DMS153 treated with DMSO at 0.1 percent for 48 hours (cell line): ENCODE data around the gene ATP4A.

Experiments
- DNase-seq: peaks from one replicate; lab custom pipeline; 2025; ENCODE audit not compliant: unreplicated experiment; lab: John Stamatoyannopoulos, UW

Gene ATP4A

GRCh38 chr19:35528218-35529038 lies 35.0 kb downstream of the ATP4A start, which contains the start of gene SBSN:
TSS of gene SBSN (minus strand) at chr19:35528311. CDS start at chr19:35528281, 30 bp downstream.
- DNase-seq = no peak

- no peak for DNase-seq
Observed at GRCh38 chr19:35525873-35526272, 37.6 kb downstream of the ATP4A start.

- DNase-seq = no peak
Observed at GRCh38 chr19:35524181-35524837, 39.1 kb downstream of the ATP4A start.

GRCh38 chr19:35522745-35523327 lies 40.6 kb downstream of the ATP4A start:
- DNase-seq = no peak

- DNase-seq = no peak
Observed at GRCh38 chr19:35521124-35521743, 42.2 kb downstream of the ATP4A start.

- DNase-seq = no peak
Observed at GRCh38 chr19:35519291-35519690, 44.2 kb downstream of the ATP4A start.

- DNase-seq = no peak
Observed at GRCh38 chr19:35518313-35518712, 45.1 kb downstream of the ATP4A start.

- DNase-seq = no peak
Observed at GRCh38 chr19:35517342-35517741, 46.1 kb downstream of the ATP4A start.

- DNase-seq = no peak
Observed at GRCh38 chr19:35516310-35516709, 47.1 kb downstream of the ATP4A start.

GRCh38 chr19:35514282-35514809 lies 49.1 kb downstream of the ATP4A start:
- DNase-seq = no peak

- DNase-seq = no peak
Observed at GRCh38 chr19:35513628-35514281, 49.7 kb downstream of the ATP4A start, which contains the start of gene DMKN. TSS of gene DMKN (minus strand) at chr19:35513649. CDS start at chr19:35513475, 174 bp downstream.

GRCh38 chr19:35512831-35513627 lies 50.4 kb downstream of the ATP4A start:
- no peak for DNase-seq

- DNase-seq = no peak
Observed at GRCh38 chr19:35511337-35511736, 52.1 kb downstream of the ATP4A start.

- DNase-seq = no peak
Observed at GRCh38 chr19:35510626-35510964, 52.9 kb downstream of the ATP4A start.

- peak; percentile 48 for DNase-seq
Observed at GRCh38 chr19:35509861-35510625, 53.4 kb downstream of the ATP4A start.

GRCh38 chr19:35509018-35509652 lies 54.3 kb downstream of the ATP4A start:
- DNase-seq = no peak

- DNase-seq = no peak
Observed at GRCh38 chr19:35508129-35508528, 55.3 kb downstream of the ATP4A start.

GRCh38 chr19:35507561-35507960 lies 55.9 kb downstream of the ATP4A start:
- DNase-seq = no peak

GRCh38 chr19:35506011-35506410 lies 57.4 kb downstream of the ATP4A start:
- no peak for DNase-seq
